MM.1S (cell line): ENCODE measurements around the gene HSPA12B.

Experiments used
- DNase-seq: peaks from one replicate; pipeline ENCODE4 v3.0.0-alpha.2; 2015
- H2AFZ ChIP-seq: fragments of 300-600 bp; sonication (generic); 2 replicates; pipeline ENCODE4 v1.6.0; 2016; ENCODE audit warnings: antibody characterized with exemption, low read length
- H3F3A ChIP-seq: fragments of 300-600 bp; sonication (generic); 2 replicates; pipeline ENCODE4 v1.6.1; 2016; ENCODE audit warnings: mild to moderate bottlenecking, antibody characterized with exemption, low read length, moderate library complexity, mixed read lengths; ENCODE audit not compliant: insufficient read depth
- H3K27ac ChIP-seq: fragments of 300-600 bp; sonication (generic); 2 replicates; pipeline ENCODE4 v1.5.1; 2016; ENCODE audit warnings: mild to moderate bottlenecking, low read length
- H3K27me3 ChIP-seq: fragments of 300-600 bp; sonication (generic); replicated peaks from 2 replicates; pipeline ENCODE4 v1.6.0; 2016; ENCODE audit warnings: low read length; ENCODE audit not compliant: insufficient read depth
- H3K36me3 ChIP-seq: fragments of 300-600 bp; sonication (generic); replicated peaks from 2 replicates; pipeline ENCODE4 v1.6.1; 2016; ENCODE audit warnings: mild to moderate bottlenecking, low read length, mixed read lengths; ENCODE audit not compliant: insufficient read depth
- H3K4me1 ChIP-seq: fragments of 300-600 bp; sonication (generic); 2 replicates; pipeline ENCODE4 v1.6.1; 2016; ENCODE audit warnings: low read length, mixed read lengths
- H3K4me2 ChIP-seq: fragments of 300-600 bp; sonication (generic); 2 replicates; pipeline ENCODE4 v1.6.0; 2016; ENCODE audit warnings: low read depth, low read length
- H3K4me3 ChIP-seq: fragments of 300-600 bp; sonication (generic); 2 replicates; pipeline ENCODE4 v1.5.1; 2016; ENCODE audit warnings: low read length, mixed read lengths
- H3K79me2 ChIP-seq: fragments of 300-600 bp; sonication (generic); 2 replicates; pipeline ENCODE4 v1.6.1; 2016; ENCODE audit warnings: mixed run types, low read length, mixed read lengths
- H3K9ac ChIP-seq: fragments of 300-600 bp; sonication (generic); 2 replicates; pipeline ENCODE4 v1.6.1; 2016; ENCODE audit warnings: low read length, mixed read lengths
- H3K9me2 ChIP-seq: fragments of 300-600 bp; sonication (generic); replicated peaks from 2 replicates; pipeline ENCODE4 v1.6.1; 2016; ENCODE audit warnings: mild to moderate bottlenecking, low read length, mixed read lengths; ENCODE audit not compliant: insufficient read depth
- H3K9me3 ChIP-seq: fragments of 300-600 bp; sonication (generic); replicated peaks from 2 replicates; pipeline ENCODE4 v1.6.1; 2016; ENCODE audit warnings: mild to moderate bottlenecking, low read length, mixed read lengths; ENCODE audit not compliant: insufficient read depth
- H4K20me1 ChIP-seq: fragments of 300-600 bp; sonication (generic); 2 replicates; pipeline ENCODE4 v1.6.1; 2016; ENCODE audit warnings: mild to moderate bottlenecking, low read length, moderate library complexity, mixed read lengths; ENCODE audit not compliant: insufficient read depth
- CTCF ChIP-seq: fragments of 300-600 bp; sonication (generic); IDR thresholded peaks from 2 replicates; pipeline ENCODE4 v1.5.1; 2016; ENCODE audit warnings: antibody characterized with exemption, low read length, mixed read lengths
- EZH2 ChIP-seq: fragments of 300-600 bp; sonication (generic); optimal IDR thresholded peaks from 2 replicates; pipeline ENCODE3; 2017; ENCODE audit warnings: low read depth, mild to moderate bottlenecking, antibody characterized with exemption, low read length, mixed read lengths
- EZH2phosphoT487 ChIP-seq: fragments of 300-600 bp; sonication (generic); IDR thresholded peaks from 2 replicates; pipeline ENCODE4 v1.6.1; 2018; ENCODE audit warnings: antibody characterized with exemption, low read length

HSPA12B gene

DNA sequence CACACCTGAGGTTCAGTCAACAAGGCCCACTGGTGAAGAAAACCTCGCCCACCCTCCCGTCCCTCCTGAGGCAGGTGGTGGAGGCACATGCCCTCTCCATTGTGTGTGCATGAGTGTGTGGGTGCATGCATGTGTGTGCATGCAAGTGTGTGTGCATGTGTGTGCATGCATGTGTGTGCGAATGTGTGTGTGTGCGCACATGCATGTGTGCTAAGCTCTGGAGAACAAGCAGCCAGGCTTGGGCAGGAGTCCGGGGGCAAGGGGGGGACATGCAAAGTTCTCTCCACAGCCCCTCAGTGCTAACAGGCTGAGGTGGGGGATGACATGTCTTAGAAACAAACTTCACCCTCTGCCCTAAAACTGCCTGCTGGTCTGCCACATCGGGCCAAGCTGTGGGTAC, 3.1 kb upstream of the HSPA12B start:
- H3K79me2 ChIP-seq = no peaks in the 10 kb centered on the region
- H2AFZ ChIP-seq = no peak overlapping the region
- H3K9ac ChIP-seq = no peak overlapping the region
- no peaks in the 10 kb centered on the region for H4K20me1 ChIP-seq
- H3K9me2 ChIP-seq = no peaks in the 10 kb centered on the region
- no peaks in the 10 kb centered on the region for H3K4me1 ChIP-seq
- H3K9me3 ChIP-seq = no peaks in the 10 kb centered on the region
- H3K4me2 ChIP-seq = no peak overlapping the region
- no peak for DNase-seq
- TF ChIP-seq EZH2 = no peak
- no peak for TF ChIP-seq EZH2phosphoT487
- no peak for TF ChIP-seq CTCF
- H3K27me3 ChIP-seq = peaks cover 43% of the 10 kb centered on the region
- no peaks in the 10 kb centered on the region for H3F3A ChIP-seq
- no peak overlapping the region for H3K27ac ChIP-seq
- H3K36me3 ChIP-seq = no peaks in the 10 kb centered on the region
- no peak overlapping the region for H3K4me3 ChIP-seq

DNA sequence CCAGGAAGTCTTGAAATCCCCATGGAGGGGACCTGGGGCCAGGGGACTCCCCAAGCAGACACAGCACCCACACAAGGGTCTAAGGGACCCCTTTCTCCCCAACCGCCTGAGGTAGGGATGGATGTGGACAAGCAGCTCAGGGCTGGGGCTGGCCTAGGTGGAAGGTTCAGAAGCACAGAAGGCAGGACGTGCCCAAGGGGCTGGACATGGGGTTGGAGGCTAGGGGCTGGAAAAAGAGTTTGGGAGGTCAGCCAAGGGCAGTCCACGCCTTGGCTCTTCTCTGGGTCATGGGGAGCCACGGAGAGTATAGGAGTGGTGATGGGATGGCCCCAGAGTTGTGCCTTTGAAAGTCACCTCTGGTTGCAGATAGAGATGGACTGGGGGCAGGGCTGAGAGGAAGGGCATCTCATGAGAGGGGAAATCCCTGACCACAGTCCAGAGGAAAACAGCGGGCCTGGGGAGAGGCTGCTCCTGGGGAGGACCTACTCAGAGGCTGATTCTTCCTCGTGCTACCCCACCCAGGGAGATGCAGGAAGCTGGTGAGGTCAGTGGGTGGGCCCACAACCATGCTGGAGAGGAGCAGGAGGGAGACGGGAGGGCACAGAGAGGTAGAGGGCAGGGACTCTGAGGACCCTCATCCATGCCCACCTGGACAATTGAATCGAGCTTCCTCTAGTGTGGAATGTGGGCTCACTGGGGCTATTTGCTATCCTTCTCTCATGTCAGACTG, 2.5 kb upstream of the HSPA12B start:
- Histone ChIP-seq H3K27ac (no peak overlapping the region), H3F3A (no peaks in the 10 kb centered on the region), H3K36me3 (no peaks in the 10 kb centered on the region), H4K20me1 (no peaks in the 10 kb centered on the region), H3K9ac (no peak overlapping the region), H3K79me2 (no peaks in the 10 kb centered on the region), H3K9me2 (no peaks in the 10 kb centered on the region), H3K9me3 (no peaks in the 10 kb centered on the region), H3K4me2 (no peak overlapping the region), H3K27me3 (peaks cover 43% of the 10 kb centered on the region), H2AFZ (no peak overlapping the region), H3K4me1 (no peaks in the 10 kb centered on the region), H3K4me3 (no peak overlapping the region)
- DNase-seq = no peak
- TF ChIP-seq EZH2 (no peak), EZH2phosphoT487 (no peak), CTCF (no peak)

- Histone ChIP-seq H3K27ac (no peak overlapping the region), H3K4me3 (no peak overlapping the region), H3K27me3 (peaks cover 43% of the 10 kb centered on the region), H3K36me3 (no peaks in the 10 kb centered on the region), H3K4me1 (no peaks in the 10 kb centered on the region), H4K20me1 (no peaks in the 10 kb centered on the region), H3K9ac (no peak overlapping the region), H3K9me2 (no peaks in the 10 kb centered on the region), H3K79me2 (no peaks in the 10 kb centered on the region), H2AFZ (no peak overlapping the region), H3K4me2 (no peak overlapping the region), H3K9me3 (no peaks in the 10 kb centered on the region), H3F3A (no peaks in the 10 kb centered on the region)
- DNase-seq = no peak
- TF ChIP-seq EZH2phosphoT487 = no peak
- TF ChIP-seq CTCF = no peak
- no peak for TF ChIP-seq EZH2
Observed at GRCh38 chr20:3730803-3731672, 1.4 kb upstream of the HSPA12B start.
